ENCODE measurements around the gene MEPCE.

Gene MEPCE

DNA sequence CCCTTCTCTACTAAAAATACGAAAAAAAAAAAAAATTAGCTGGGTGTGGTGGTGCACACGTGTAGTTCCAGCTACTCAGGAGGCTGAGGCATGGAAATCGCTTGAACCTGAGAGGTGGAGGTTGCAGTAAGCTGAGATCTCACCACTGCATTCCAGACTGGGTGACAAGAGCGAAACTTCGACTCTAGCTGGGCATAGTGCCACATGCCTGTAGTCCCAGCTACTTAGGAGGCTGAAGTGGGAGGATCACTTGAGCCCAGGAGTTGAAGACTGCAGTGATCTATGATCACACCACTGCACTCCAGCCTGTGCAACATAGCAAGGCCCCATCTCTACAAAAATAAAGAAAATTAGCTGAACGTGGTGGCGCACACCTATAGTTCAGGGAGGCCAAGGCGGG, 35.7 kb downstream of the MEPCE start:
- DNase-seq = no peak

DNA sequence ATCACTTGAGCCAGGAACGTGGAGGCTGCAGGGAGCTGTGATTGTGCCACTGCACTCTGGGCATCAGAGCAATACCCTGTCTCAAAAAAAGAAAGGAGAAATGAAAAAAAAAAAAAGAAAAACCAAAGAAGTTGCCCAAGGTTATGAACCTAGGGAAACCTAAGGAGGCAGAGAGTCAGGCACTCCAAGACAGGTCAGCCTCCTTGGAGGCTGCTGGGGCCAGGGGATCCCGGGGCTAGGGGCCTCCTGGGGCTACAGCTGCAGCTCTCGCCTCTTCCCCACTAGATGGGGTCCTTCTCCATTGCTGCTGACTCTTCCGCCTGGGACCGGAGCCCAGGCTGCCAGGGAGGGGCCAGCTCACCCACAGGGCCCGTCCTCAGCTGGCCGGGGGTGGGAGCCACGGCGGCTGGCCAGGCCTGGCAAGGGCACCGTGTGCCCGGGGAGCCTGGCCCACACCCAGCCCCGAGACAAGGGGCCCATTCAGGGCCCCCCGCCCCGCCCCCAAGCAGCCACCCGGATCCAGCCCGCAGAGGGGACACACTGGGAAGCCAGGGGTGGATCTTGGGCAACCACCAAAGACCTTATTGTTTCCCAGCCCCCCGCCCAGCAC, 36.2 kb downstream of the MEPCE start:
- DNase-seq = no peak

DNA sequence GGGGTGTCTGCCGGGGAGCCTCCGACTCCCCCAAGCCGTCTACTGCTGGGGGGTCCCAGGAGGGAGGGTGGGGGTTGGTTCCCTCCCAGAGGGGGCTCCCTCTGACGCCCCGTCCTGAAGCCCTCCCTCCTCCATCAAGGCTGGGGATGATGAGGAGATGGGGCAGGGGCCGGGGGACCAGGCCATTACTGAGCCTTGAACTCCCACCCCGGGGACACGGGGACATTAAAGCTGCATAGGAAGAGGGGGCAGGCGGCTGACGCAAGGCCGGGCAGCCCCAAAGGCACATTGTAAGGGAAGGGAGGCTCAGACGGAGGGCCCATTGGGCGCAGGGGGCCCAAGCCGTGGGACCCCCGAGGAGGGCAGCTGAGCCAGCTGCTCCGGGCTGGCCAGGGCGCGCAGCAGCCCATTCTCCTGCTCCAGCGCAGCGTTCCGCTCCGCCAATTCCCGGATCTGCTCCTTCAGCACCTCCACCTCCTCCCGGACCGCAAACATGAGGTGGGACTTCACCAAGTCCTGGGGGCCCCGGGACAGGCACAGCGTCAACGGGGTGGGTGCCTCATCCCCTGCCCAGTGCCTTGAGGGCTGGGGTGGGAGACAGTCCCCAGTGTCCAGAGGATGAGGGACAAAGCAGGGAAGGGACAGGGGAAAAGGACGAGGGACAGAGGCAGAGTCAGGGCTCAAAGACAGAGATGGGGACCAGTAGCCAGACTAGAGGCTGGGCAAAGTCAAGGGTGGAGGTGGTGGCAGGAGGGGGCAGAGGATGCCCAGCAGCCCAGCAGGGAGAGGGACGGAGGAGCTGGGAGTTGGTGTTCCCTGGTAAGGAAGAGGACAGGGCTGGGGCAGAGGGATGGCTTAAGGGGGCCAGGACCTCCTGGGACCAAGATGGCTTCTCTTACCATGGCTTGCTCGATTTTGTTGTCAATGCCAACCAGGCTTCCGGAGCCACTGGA, 37.3 kb downstream of the MEPCE start:
- no peak for DNase-seq

DNA sequence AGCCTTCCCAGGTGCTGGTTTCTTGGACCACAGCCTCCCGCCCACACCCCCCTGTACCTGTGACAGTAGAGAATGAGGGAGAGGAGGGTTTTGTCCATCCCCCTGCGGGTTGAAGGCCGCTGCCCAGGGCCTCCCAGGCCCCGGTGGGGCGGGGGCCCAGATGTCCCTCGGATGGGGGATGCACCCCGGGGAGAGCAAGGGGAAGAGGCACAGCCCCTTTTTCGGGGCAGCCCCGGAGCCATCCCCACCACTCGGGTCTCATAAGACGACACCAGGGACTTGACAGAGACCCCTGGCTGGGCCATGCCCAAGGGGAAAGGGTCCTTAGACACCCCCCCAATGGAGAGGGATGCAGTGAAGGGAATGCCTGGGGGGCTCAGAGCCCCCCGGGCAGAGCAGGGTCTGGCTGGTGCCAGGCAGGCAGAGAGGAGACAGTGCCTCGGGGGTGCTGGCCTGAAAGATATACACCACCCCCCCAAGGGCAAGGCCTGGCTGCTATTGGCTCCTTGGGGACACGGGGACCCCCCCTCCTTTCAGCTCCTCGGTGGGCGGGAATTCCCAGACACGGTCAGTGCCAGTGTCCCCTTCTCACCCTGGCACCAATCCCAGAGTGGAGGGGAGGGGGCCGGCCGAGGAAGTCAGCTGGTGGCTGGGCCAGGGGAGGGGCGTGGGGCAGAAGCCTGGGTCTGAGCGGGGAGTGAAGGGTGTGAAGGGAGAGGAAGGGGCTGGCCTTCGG, 38.2 kb downstream of the MEPCE start:
- no peak for DNase-seq

DNA sequence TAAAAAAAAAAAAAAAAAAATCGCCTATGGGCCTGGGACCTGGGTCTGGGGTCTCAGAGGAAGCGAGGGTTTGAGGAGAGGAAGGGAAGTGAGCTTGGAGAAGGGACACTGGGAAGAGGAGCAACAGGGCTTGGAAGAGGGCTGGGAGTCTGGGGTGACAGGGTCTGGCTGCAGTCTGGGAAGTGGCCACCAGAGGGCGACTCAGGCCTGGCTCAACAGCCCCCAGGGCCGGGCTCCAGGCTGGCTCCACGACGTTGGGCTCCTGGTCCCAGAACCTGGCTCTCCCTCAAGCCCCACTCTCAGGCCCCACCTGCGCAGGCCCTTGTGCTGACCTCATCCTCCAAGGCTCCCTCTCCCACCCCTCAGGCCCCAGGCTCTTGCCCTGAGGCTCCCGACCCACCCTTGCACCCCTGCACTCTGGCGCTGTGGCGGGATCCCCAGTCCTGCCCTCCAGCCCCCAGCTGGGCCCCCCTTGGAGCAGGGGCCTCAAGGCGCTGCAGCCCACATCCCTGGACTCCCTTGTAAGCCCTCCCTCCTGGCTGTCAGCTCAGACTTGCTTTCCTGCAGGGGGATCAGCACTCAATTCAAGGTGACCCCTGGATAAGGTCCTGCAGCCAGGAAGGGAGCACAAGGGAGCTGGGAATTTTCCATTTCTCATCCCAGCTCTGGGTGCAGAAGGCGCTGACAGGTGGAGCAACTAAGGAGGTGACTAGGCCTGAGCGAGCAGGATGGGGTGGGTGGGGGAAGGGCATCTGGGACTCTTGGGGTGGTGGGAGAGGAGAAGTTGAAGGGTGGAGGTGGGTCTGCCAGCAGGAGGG, 39.8 kb downstream of the MEPCE start:
- DNase-seq = peak; percentile 20

DNA sequence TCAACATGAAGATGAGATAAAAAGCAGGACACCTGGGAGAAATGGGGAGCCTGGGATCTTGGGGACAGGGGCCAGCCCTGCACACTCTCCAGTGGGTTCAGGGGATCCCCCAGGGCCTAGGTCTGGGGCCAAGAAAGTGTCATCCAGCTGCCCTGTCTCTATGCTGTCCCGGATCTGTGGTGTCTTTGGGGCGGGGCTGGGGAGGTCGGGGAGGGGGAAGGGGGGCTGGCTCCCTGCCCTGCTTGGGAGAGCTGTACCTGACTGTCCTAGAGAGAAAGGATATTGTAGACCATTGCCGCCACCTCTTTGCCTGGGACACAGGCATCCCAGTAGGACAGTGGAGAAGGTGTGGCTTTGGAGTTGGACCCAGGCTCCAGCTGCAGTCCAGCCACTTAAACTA, 41.4 kb downstream of the MEPCE start:
- DNase-seq = no peak

DNA sequence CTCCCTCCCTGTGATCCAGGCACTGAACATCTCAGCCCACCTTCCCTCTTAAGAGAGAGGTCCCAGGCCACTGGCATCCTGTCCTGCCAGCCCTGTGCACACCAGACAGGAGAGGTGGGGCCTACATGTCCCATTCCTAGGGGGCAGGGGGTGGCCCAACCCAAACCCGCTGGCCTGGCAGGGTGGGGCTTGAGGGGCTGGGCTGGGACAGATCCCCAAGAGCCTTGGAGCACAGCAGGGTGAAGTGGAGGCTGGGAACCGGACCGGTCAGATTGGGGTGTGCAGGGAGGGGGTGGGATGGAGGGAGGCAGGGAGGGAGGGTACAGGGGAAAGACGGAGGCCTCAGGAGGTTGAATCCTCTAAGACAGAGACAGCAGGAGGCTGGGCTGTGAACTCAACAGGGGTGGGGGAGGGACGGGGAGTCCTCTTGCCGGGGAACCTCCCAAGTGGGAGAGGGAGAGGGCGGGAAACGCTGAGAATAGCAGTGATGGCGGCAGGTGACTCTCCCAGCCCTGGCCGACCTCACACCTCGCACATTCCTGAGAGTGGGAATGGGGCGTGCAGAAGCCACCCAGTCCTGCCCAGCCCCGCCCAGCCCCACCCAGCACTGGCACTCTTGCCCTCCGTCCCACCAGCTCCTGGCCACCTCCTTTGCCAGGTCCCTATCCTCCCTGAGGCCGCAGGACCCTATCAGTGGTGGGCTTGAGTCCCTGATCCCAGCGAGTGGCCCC, 42.7 kb downstream of the MEPCE start:
- DNase-seq = no peak

DNA sequence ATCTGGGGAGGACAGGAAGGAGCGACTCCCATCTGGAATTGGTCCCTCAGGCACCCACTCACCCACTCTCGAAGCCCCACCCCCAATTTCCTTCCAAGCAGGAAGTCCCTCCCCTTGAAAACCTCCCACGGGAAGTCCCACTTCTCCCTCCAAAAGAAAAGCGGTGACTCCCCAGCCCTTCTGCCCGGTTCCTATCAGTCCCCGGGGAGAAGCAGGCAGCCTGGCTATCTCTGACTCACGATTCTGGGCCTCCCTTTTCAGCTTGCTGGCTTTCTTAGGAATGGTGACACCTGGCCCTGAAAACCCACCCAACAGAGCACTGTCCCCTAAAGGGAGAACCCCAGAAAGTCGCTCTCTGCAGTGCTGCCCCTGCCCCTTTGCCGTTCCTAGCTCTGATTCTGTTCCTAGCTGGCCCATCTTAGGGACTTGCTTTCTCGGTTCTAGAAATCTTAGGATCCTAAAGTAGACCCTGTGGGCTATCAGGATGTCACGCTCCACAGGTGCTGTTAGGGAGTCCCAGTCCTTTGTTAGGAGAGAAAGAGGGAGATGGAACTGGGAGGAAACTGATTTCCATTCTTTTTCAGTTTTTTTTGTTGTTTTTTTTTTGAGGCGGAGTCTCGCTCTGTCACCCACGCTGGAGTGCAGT, 43.3 kb downstream of the MEPCE start:
- DNase-seq = no peak

DNA sequence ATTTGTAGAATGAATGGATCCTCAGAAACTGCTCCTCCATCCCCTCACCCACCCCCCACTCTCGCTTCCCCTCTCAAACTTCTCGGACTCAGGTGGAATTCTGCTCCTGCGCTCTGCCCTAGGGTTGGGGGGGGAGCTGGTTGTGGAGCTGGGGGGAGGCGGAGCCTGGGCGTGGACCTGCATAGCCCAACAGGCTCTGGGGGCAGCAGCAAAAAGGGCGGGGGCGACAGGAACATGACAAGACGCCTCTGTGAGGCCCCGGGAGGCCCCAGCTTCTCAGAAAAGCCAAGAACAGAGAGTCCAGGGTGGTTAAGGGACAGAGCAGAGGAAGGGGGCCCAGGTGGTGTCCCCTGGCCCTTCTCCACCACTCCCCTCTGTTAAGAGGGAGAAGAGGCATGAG, 45.9 kb downstream of the MEPCE start:
- DNase-seq = no peak

DNA sequence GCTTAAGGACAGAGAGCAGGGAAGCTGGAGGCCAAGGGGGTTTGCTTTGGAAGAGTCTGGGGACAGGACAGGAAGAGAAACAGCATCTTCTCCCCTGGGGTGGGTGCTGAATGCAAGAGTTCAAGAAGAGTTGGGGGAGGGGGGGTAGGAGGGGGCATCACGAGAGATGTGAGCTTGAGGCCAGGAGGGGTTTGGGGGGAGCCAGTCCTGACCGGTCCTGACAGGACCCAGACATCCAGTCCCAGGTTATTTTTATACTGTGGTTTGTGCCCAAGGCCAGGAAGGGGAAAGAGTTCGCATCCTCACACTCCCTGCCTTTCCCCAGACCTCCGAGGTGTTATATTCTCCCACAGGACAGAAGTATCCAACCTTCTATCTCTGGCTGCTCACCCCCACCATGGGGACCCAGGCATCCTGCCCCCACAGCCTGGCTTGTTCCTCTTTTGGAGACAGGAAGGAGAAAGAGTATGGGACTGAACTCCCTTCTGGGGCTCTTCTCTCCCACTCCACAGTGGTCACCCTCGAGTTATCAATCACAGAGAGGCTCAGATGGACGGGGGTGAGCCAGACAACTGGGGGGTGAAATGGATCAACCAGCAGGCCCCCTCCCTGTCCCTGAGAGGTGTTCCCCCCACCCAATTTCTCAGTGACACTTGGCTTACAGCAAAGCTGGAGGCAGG, 46.6 kb downstream of the MEPCE start:
- no peak for DNase-seq

DNA sequence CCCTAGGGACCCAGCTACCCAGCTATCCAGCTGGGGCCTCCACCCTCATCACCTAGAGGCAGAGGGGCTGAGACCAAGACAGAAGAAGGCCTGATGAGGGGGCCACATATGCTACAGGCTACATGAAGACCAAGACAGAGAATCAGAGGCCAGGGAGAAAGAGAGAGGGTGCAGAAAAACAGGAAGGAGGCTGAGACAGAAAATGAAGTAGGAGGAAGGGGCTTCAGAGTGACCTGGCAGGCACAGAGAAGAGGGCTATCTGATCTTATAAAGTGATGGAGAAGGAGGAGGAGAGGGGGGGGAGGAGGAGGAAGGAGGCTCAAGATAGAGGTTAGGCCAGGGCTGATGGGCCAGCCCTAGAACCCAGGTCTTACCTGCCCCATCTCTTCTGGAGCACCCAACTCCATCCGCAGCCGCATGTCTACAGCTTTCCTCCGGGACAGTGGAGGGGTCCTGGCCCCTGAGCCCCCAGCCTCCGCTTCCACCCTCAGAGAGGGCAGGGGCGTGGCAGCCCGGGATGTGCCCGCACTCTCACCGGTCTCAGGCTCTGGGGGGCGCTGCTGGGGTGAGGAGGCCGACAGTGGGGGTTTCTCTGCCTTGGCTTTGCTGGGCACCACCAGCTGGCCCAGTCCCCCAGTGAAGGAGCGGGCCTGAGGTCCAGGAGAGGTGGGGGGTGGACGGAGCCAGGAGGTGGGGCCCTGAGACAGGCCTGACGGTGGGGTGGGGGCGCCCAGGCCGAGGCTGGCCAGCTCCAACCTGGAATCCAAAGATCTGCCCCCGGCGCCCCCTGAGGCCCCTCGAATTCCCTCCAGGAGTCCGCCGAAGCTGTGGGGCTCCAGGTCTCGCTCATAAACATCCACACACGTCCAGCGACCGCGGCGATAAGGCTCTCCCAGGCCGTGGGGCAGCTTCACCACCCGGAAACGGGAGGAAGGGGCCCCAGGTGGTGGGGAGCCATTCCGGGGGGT, 47.6 kb downstream of the MEPCE start:
- no peak for DNase-seq

DNA sequence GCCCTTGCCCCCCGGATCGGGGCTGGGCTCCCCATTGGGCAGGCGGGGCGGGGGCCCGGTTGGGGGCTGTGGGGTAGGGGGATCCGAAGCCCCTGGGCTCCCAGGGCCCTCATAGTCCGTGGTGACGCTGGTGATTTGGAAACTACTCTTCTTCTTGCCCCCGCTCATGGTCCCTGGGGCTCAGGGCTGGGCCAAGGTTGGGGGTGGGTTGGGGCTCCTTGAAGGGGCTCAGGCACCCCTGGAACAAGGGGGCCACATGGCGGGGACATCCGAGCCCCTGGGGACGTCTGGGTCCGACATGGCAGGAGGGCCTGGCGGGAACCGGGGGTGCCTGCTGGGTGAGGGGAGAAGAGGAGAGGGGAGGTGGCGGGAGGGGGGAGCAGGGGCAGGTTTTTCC, 48.2 kb downstream of the MEPCE start:
- no peak for DNase-seq

DNA sequence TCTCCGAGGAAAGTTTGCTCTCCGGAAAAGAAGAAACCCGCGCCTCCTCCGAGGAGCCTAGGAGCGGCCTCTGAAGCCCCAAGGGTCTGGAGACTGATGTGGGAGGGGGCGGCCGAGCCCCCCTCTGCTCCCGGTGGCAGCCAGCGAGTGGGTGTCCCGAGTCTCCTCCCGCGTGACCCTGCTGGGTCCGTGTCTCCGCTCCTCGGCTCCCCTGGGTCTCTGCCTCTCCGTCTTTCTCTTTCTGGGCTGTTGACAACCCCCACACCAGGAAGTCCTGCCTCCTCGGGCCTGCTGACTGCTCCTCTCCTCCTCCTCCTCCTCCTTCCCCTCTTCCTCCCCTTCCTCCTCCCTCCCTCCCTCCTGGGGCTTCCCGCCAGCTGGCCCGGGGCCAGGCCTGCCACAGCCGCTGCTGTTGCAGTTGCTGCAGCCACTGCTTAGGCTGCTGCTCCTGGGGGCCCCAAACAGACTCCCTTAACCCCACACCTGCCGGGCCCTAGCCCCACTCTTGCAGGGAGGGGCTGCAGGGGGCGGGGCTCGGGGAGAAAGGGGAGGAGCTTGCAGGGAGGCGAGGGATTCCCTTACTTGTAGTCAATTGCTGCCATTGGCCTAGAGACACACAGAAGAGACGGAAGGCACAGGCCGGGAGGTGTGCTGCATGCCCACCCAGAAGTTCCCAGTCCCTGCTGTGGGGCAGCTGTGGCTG, 49.5 kb downstream of the MEPCE start, which contains the start of gene TSC22D4:
TSS of gene TSC22D4 (minus strand) at position 257 of the 703 bp plus-strand sequence. CDS start 1,176 bp downstream, outside the sequence.
- DNase-seq = peak; percentile 47

DNA sequence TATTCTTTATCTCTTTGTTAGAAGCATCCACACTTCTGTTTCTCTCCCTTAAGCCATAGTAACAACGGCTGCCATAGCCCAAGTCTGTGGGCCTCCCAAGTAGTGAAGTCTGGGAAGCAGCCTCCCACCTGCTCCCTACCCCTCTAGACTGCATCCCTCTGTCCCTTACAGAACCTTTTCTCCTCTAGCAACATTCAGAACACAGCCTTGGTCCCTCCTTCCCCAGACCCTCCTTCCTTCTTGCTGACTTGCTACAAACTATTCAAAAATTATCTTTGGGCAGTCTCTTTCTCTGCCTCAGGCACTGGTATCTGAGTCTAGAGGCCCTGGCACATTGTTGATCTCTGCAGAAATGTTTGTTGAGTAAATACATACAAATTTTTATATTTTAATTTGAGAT, 51.8 kb downstream of the MEPCE start:
- no peak for DNase-seq

DNA sequence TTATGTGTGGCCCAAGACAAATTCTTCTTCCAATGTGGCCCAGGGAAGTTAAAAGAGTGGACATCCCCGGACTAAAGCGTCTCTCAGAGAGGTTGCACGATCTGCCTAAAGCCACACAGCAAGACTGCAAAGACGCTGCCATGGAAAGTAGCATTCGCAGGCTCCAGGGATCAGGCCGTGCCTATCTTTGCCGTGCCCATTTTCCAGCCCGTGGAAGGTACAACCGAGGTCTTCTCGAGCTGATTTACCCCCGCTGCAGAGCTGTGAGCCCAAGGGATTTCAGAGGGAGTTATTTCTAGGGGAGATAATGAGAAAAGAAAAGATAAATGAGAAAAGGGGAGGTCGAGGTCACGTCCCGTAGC, 53.1 kb downstream of the MEPCE start:
- DNase-seq = no peak

DNA sequence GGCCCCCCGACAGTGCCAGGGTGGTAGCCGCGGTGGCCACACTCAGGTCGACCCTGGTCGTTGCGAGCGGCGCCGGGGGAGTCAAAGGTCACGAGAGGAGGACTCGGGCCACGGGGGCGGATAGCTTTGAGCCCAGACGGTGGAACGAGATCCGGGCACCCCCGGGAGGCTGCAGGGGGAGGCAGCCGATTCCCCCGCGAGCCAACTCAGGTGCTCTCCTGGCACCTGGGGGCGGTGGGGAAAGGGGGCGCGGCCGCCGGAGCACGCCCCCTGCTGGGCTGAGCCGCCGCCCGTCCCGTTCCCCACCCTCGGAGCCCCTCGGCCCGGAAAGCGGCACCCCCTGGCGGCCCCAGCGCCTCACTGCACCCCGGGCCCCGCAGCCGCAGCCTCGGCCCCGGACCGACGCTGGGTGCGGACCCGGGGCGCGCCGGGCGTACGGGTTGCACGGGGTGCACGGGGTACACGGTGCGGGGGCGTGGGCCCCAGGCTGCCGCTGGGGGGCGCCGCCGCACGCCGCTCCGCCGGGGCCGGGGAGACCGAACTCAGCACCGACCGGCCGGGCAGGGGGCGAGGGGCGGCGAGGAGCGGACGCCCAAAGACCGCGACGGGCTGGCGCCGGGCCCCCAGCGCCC, 53.6 kb downstream of the MEPCE start:
- no peak for DNase-seq
